Measurements from ENCODE around the gene COPRS.

GRCh38 chr17:31869031-31869430, 10.0 kb upstream of the COPRS start:
- TF ChIP-seq, protein P1, sequence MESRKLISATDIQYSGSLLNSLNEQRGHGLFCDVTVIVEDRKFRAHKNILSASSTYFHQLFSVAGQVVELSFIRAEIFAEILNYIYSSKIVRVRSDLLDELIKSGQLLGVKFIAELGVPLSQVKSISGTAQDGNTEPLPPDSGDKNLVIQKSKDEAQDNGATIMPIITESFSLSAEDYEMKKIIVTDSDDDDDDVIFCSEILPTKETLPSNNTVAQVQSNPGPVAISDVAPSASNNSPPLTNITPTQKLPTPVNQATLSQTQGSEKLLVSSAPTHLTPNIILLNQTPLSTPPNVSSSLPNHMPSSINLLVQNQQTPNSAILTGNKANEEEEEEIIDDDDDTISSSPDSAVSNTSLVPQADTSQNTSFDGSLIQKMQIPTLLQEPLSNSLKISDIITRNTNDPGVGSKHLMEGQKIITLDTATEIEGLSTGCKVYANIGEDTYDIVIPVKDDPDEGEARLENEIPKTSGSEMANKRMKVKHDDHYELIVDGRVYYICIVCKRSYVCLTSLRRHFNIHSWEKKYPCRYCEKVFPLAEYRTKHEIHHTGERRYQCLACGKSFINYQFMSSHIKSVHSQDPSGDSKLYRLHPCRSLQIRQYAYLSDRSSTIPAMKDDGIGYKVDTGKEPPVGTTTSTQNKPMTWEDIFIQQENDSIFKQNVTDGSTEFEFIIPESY (IDR thresholded peaks at IDR 0.05; ENCODE audit: extremely low read depth, insufficient replicate concordance, low read length), result no peak
- TF ChIP-seq YY1 (IDR thresholded peaks at IDR 0.05; ENCODE audit: extremely low read depth, insufficient replicate concordance, low read depth, low read length), result no peak
